ENCODE results near the gene IGSF3.
"Not testable (repeated sequence)": the region's sequence is repeated elsewhere in the genome, so short reads cannot be mapped to it uniquely, and the experiment has no call there.

Gene IGSF3

GRCh38 chr1:116608841-116609240 lies 58.7 kb downstream of the IGSF3 start:
- H3K27ac ChIP-seq; H3K4me3 ChIP-seq (ENCODE audit: low read depth in 1 of 2, low read length in 1 of 2); H3K9me3 ChIP-seq; H3K36me3 ChIP-seq: not testable (repeated sequence)
- peaks cover 52% of the 10 kb centered on the region for H3K27me3 ChIP-seq
- peaks cover 17 to 32% of the 10 kb centered on the region in 2 experiments for H3K4me1 ChIP-seq (ENCODE audit: control insufficient read depth in 1 of 2, insufficient read depth in 1 of 2, low read depth in 1 of 2, low read length in 1 of 2)

- H3K4me3 ChIP-seq (ENCODE audit: low read depth in 1 of 2, low read length in 1 of 2); H3K36me3 ChIP-seq; H3K27ac ChIP-seq; H3K9me3 ChIP-seq: not testable (repeated sequence)
- H3K27me3 ChIP-seq: peaks cover 51% of the 10 kb centered on the region
- peaks cover 17 to 32% of the 10 kb centered on the region in 2 experiments for H3K4me1 ChIP-seq (ENCODE audit: control insufficient read depth in 1 of 2, insufficient read depth in 1 of 2, low read depth in 1 of 2, low read length in 1 of 2)
These were observed 59.4 kb downstream of the IGSF3 start for GRCh38 chr1:116608151-116608550.

- Histone ChIP-seq H3K27me3 (peaks cover 45% of the 10 kb centered on the region), H3K4me1 (ENCODE audit: control insufficient read depth in 1 of 2, insufficient read depth in 1 of 2, low read depth in 1 of 2, low read length in 1 of 2) (peaks cover 20 to 35% of the 10 kb centered on the region in 2 experiments)
- not testable (repeated sequence) for H3K9me3 ChIP-seq; H3K4me3 ChIP-seq (ENCODE audit: low read depth in 1 of 2, low read length in 1 of 2); H3K36me3 ChIP-seq; H3K27ac ChIP-seq
These were observed 60.1 kb downstream of the IGSF3 start for GRCh38 chr1:116607463-116607862.

GRCh38 chr1:116606067-116606466 lies 61.5 kb downstream of the IGSF3 start:
- H3K4me1 ChIP-seq (ENCODE audit: control insufficient read depth in 1 of 2, insufficient read depth in 1 of 2, low read depth in 1 of 2, low read length in 1 of 2): peaks cover 23 to 43% of the 10 kb centered on the region in 2 experiments
- H3K27me3 ChIP-seq: peaks cover 33% of the 10 kb centered on the region
- not testable (repeated sequence) for H3K9me3 ChIP-seq, H3K36me3 ChIP-seq
- H3K4me3 ChIP-seq (ENCODE audit: low read depth in 1 of 2, low read length in 1 of 2): peak overlapping the region; percentile 35 to 44
- H3K27ac ChIP-seq: peak overlapping the region; percentile 88

GRCh38 chr1:116605315-116605714 lies 62.2 kb downstream of the IGSF3 start:
- Histone ChIP-seq H3K27ac (peak overlapping the region; percentile 88), H3K4me1 (ENCODE audit: control insufficient read depth in 1 of 2, insufficient read depth in 1 of 2, low read depth in 1 of 2, low read length in 1 of 2) (peaks cover 23 to 43% of the 10 kb centered on the region in 2 experiments), H3K36me3 (no peaks in the 10 kb centered on the region), H3K9me3 (no peaks in the 10 kb centered on the region), H3K4me3 (ENCODE audit: low read depth in 1 of 2, low read length in 1 of 2) (peak overlapping the region; percentile 35 to 44), H3K27me3 (peaks cover 31% of the 10 kb centered on the region)
- TF ChIP-seq CTCF (IDR thresholded peaks at IDR 0.05): no peak

- Histone ChIP-seq H3K27me3 (peaks cover 29% of the 10 kb centered on the region), H3K4me1 (ENCODE audit: control insufficient read depth in 1 of 2, insufficient read depth in 1 of 2, low read depth in 1 of 2, low read length in 1 of 2) (peaks cover 23 to 43% of the 10 kb centered on the region in 2 experiments)
- H3K4me3 ChIP-seq (ENCODE audit: low read depth in 1 of 2, low read length in 1 of 2); H3K9me3 ChIP-seq; H3K27ac ChIP-seq; H3K36me3 ChIP-seq: not testable (repeated sequence)
These were observed 63.1 kb downstream of the IGSF3 start for GRCh38 chr1:116604408-116604807.

GRCh38 chr1:116603646-116604045 lies 63.9 kb downstream of the IGSF3 start:
- H3K27ac ChIP-seq; H3K4me3 ChIP-seq (ENCODE audit: low read depth in 1 of 2, low read length in 1 of 2); H3K36me3 ChIP-seq; H3K9me3 ChIP-seq: not testable (repeated sequence)
- peaks cover 31% of the 10 kb centered on the region for H3K27me3 ChIP-seq
- H3K4me1 ChIP-seq (ENCODE audit: control insufficient read depth in 1 of 2, insufficient read depth in 1 of 2, low read depth in 1 of 2, low read length in 1 of 2): peaks cover 23 to 43% of the 10 kb centered on the region in 2 experiments

- Histone ChIP-seq H3K4me1 (ENCODE audit: control insufficient read depth in 1 of 2, insufficient read depth in 1 of 2, low read depth in 1 of 2, low read length in 1 of 2) (peaks cover 23 to 28% of the 10 kb centered on the region in 2 experiments), H3K27me3 (peaks cover 48% of the 10 kb centered on the region)
- not testable (repeated sequence) for H3K36me3 ChIP-seq; H3K27ac ChIP-seq; H3K4me3 ChIP-seq (ENCODE audit: low read depth in 1 of 2, low read length in 1 of 2); H3K9me3 ChIP-seq
These were observed 68.2 kb downstream of the IGSF3 start for GRCh38 chr1:116599369-116599768.

- H3K36me3 ChIP-seq; H3K4me3 ChIP-seq (ENCODE audit: low read depth in 1 of 2, low read length in 1 of 2); H3K9me3 ChIP-seq: not testable (repeated sequence)
These were observed 69.0 kb downstream of the IGSF3 start for GRCh38 chr1:116598420-116599036.

GRCh38 chr1:116597388-116597787 lies 70.1 kb downstream of the IGSF3 start:
- not testable (repeated sequence) for H3K36me3 ChIP-seq; H3K27ac ChIP-seq; H3K9me3 ChIP-seq; H3K4me3 ChIP-seq (ENCODE audit: low read depth in 1 of 2, low read length in 1 of 2)
- peaks cover 19 to 24% of the 10 kb centered on the region in 2 experiments for H3K4me1 ChIP-seq (ENCODE audit: control insufficient read depth in 1 of 2, insufficient read depth in 1 of 2, low read depth in 1 of 2, low read length in 1 of 2)
- peaks cover 38% of the 10 kb centered on the region for H3K27me3 ChIP-seq

More at GRCh38 chr1:116598420-116599036, 69.0 kb downstream of the IGSF3 start:
- not testable (repeated sequence) for H3K27ac ChIP-seq
- Histone ChIP-seq H3K4me1 (ENCODE audit: control insufficient read depth in 1 of 2, insufficient read depth in 1 of 2, low read depth in 1 of 2, low read length in 1 of 2) (peaks cover 23 to 28% of the 10 kb centered on the region in 2 experiments), H3K27me3 (peaks cover 40% of the 10 kb centered on the region)

- peaks cover 38% of the 10 kb centered on the region for H3K27me3 ChIP-seq
- H3K9me3 ChIP-seq; H3K36me3 ChIP-seq; H3K4me3 ChIP-seq (ENCODE audit: low read depth in 1 of 2, low read length in 1 of 2): not testable (repeated sequence)
- peak overlapping the region; percentile 17 for H3K27ac ChIP-seq
- H3K4me1 ChIP-seq (ENCODE audit: control insufficient read depth in 1 of 2, insufficient read depth in 1 of 2, low read depth in 1 of 2, low read length in 1 of 2): peaks cover 17 to 18% of the 10 kb centered on the region in 2 experiments
These were observed 70.7 kb downstream of the IGSF3 start for GRCh38 chr1:116596742-116597307.

GRCh38 chr1:116595946-116596741 lies 71.4 kb downstream of the IGSF3 start:
- H3K27ac ChIP-seq; H3K4me3 ChIP-seq (ENCODE audit: low read depth in 1 of 2, low read length in 1 of 2); H3K36me3 ChIP-seq: not testable (repeated sequence)

More at GRCh38 chr1:116595946-116596741, 71.4 kb downstream of the IGSF3 start:
- H3K9me3 ChIP-seq: not testable (repeated sequence)
- H3K4me1 ChIP-seq (ENCODE audit: control insufficient read depth in 1 of 2, insufficient read depth in 1 of 2, low read depth in 1 of 2, low read length in 1 of 2): peaks cover 17% of the 10 kb centered on the region in 2 experiments
- H3K27me3 ChIP-seq: peaks cover 38% of the 10 kb centered on the region

All from neutrophil (primary cell).